DMS 273 treated with DMSO at 0.1 percent for 48 hours (cell line): ENCODE data around the gene SRGN.
"Not testable (repeated sequence)": the region's sequence is repeated elsewhere in the genome, so short reads cannot be mapped to it uniquely, and the experiment has no call there.

ENCODE experiments used
- DNase-seq: peaks from one replicate; lab custom pipeline; 2025; lab: John Stamatoyannopoulos, UW

SRGN gene

GRCh38 chr10:69087590-69088470 is at the start of gene SRGN:
TSS of gene SRGN (plus strand) at chr10:69088103. CDS start at chr10:69088158, 55 bp downstream.
- DNase-seq, result no peak

GRCh38 chr10:69040904-69041303 is 47.0 kb upstream of the SRGN start:
- not testable (repeated sequence) for DNase-seq

- DNase-seq, result no peak
These were observed 45.5 kb upstream of the SRGN start for GRCh38 chr10:69042417-69042816.

- DNase-seq, result no peak
These were observed 45.1 kb upstream of the SRGN start for GRCh38 chr10:69042838-69043237.

- no peak for DNase-seq
These were observed 43.9 kb upstream of the SRGN start for GRCh38 chr10:69043931-69044531.

GRCh38 chr10:69044546-69044945 is 43.4 kb upstream of the SRGN start:
- DNase-seq, result no peak

- no peak for DNase-seq
These were observed 42.2 kb upstream of the SRGN start for GRCh38 chr10:69045441-69046300.

GRCh38 chr10:69047111-69047832 is 40.6 kb upstream of the SRGN start:
- DNase-seq, result no peak

- no peak for DNase-seq
These were observed 39.8 kb upstream of the SRGN start for GRCh38 chr10:69048103-69048502.

- DNase-seq, result no peak
These were observed 38.3 kb upstream of the SRGN start for GRCh38 chr10:69049566-69049961.

GRCh38 chr10:69051303-69051702 is 36.6 kb upstream of the SRGN start:
- DNase-seq, result no peak

GRCh38 chr10:69051710-69052487 is 36.0 kb upstream of the SRGN start:
- no peak for DNase-seq

- DNase-seq, result no peak
These were observed 35.2 kb upstream of the SRGN start for GRCh38 chr10:69052736-69053135.

GRCh38 chr10:69055241-69055640 is 32.7 kb upstream of the SRGN start:
- DNase-seq, result no peak

GRCh38 chr10:69056129-69056528 is 31.8 kb upstream of the SRGN start:
- DNase-seq, result no peak

GRCh38 chr10:69056536-69057260 is 31.2 kb upstream of the SRGN start:
- no peak for DNase-seq

GRCh38 chr10:69057261-69057950 is 30.5 kb upstream of the SRGN start:
- DNase-seq, result no peak

GRCh38 chr10:69057951-69058297 is 30.0 kb upstream of the SRGN start:
- no peak for DNase-seq

- no peak for DNase-seq
These were observed 27.6 kb upstream of the SRGN start for GRCh38 chr10:69060127-69060798.
